Esophagus squamous epithelium (tissue), 4 donors: ENCODE results near the gene CYS1.

Experiments used
- POLR2A ChIP-seq, 4 donors: fragments of 450-650 bp; IDR thresholded peaks; one replicate each; pipeline ENCODE4 v1.6.1; 2017; ENCODE audit warnings: antibody characterized with exemption in 4 of 4, mild to moderate bottlenecking in 4 of 4, moderate library complexity in 3 of 4
- TF ChIP-seq, protein P1 (sequence below), 6 experiments: fragments of 450-650 bp in 4 of 6; fragments of 200-600 bp in 2 of 6; sonication (generic) in 2 of 6; IDR thresholded peaks; one replicate each; pipeline ENCODE4 v1.5.1; 2016 to 2019; ENCODE audit warnings: antibody characterized with exemption in 6 of 6, mild to moderate bottlenecking in 4 of 6, moderate library complexity in 4 of 6

DNA sequence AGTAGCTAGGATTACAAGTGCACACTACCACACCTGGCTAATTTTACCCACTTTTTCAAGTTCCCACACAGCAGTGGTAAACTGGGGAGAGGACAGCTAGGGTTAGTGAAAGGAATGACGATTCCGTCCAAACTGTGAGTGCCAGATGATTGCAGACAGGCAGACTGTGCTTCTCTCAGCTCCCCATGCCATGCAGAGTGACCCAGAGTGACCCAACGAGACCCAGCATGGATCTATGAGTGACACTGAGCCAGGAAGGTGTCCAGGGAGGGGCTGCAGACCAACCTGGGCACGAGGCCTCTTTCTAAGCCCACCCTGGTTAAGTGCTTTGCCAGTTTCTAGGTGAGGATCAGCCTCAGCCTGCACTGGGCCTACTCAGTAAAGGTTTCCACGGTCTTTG is 44.6 kb downstream of the CYS1 start:
- TF ChIP-seq, protein P1, sequence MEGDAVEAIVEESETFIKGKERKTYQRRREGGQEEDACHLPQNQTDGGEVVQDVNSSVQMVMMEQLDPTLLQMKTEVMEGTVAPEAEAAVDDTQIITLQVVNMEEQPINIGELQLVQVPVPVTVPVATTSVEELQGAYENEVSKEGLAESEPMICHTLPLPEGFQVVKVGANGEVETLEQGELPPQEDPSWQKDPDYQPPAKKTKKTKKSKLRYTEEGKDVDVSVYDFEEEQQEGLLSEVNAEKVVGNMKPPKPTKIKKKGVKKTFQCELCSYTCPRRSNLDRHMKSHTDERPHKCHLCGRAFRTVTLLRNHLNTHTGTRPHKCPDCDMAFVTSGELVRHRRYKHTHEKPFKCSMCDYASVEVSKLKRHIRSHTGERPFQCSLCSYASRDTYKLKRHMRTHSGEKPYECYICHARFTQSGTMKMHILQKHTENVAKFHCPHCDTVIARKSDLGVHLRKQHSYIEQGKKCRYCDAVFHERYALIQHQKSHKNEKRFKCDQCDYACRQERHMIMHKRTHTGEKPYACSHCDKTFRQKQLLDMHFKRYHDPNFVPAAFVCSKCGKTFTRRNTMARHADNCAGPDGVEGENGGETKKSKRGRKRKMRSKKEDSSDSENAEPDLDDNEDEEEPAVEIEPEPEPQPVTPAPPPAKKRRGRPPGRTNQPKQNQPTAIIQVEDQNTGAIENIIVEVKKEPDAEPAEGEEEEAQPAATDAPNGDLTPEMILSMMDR (IDR thresholded peaks at IDR 0.05) = no peak
- TF ChIP-seq POLR2A (IDR thresholded peaks at IDR 0.05) = no peak
